Measurements from ENCODE around the gene NATD1.

The NATD1 gene

DNA sequence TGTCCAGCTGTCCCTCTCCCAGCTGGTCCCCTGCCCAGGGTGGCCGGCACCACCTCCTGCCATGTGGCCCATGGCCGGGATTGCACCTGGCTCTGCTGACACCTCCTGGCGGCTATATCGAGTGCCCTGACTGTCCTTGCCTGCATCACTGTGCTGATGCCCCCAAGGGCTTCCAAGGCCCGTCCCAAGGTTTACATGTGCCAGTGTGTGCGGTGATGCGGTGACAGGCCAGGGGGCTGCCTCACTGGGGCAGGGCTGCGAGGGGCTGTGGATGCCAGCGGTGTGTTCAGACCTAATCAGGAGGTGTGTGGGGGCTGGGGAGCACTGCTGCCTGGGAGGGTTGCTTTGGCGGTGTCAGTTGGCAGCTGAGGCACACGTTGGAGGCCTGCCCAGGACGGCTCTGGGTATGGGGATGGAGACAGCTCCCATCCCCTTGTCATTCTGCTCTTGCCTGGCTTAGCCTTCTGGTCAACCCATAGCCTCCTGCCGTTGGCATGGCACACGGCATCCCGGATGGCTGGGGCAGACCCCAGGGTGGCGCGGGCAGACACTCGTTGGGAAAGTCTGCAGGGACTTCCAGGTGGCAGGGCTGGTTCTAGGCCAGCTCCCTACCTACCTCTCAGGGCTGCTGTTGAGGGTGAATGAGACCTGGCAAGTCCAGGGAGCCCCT lies 36.8 kb upstream of the NATD1 start:
- DNase-seq: no peak

- no peak for DNase-seq
These were observed 36.1 kb upstream of the NATD1 start for GRCh38 chr17:21289175-21289901.

DNA sequence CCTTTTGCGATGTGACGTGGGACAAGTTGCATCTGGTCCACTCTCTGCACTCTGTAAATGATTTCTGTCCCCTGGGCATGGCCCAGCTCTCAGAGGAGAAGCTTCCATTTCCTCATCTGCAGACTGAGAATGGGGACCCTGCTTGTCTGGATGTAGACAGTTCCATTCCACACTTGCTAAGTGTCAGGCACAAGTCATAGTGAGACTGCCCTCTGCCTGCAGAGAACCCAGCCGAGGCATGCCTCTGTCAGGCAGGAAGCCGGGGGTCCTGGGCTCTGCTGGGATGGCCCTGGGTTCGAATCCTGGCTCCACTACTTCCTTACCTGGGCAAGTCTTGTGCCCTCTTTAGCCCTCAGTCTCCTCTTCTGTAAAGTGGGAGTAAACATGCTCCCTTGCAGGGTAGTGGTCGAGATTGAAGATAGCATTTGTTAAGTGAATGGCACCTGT lies 35.4 kb upstream of the NATD1 start:
- DNase-seq: peak; percentile 62

DNA sequence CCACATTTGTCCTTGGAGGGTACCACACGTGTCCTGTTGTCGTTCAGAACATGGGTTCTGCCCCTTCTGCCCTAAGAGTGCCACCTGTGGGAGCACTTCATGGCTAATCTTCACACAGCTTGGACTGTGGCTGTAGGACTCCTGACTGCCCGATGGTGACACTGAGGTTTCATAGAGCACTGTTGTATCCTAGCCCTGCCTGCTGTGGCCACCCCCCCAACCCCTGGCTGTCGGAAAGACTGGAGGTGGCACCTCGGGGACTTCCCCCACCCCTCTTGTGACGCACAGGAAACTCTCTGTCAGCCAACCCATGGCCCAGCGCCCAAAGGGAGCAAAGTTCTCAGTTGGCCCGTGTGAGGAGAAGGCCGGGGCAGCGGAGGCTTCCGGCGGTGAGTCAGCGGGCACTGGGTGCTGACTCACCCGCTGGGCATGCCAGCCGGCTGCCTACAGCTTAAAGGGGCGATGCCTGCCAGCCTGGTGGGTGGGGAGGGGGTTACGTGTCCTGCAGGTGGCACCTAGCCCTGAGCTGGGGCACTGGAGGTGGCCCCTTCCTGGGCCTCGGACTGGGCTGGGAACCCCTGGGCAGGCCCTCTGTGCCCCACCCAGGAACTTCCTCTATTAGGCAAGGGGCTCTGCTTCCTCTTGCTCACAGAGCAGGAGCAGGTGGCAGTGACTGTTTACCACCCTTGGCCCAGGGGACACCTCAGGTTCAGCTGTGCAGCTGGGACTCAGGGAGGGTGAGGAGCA lies 34.7 kb upstream of the NATD1 start:
- peak; percentile 94 for DNase-seq

- no peak for DNase-seq
These were observed 33.9 kb upstream of the NATD1 start for GRCh38 chr17:21286909-21287702.

GRCh38 chr17:21286066-21286770 lies 33.0 kb upstream of the NATD1 start:
- peak; percentile 85 for DNase-seq

- no peak for DNase-seq
These were observed 32.2 kb upstream of the NATD1 start for GRCh38 chr17:21285164-21286065.

DNA sequence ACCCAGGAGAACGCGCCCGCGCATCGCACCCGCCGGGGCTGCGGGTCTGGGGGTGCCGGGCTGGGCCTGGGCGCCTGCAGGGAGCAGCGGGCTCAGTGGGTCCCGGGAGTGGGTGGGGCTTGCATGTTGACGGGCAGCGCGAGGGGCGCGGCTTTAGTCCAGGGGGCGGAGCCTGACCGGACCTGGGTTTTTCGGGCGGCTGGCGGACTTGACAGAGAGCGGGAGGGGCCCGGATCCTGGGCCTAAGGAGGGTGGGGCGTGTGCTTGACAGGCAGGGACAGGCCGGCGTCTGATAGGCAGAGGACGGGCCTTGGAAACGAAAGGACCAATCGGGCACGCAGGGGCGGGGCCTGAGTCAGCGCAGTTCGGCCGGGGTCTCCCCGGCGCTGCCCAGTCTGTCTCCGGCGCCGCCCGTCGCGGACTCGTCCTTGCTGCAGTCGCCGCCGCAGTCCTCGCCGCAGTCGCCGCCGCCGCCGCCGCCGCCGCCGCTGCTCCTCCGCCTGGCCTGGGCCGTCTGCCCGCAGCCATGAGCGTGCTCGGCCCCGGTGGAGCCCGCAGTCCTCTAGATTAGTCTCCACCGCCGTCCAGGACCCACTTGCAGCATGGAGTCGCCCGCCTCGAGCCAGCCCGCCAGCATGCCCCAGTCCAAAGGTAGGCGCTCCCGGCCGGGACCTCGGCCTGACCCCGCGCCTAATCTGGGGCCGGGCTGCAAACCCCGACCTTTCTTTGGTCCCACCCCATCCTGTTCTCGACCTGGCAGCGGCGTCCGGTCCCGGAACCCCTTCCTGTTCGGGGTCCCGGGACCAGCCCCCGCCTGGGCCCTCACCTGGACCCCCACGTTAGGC lies 31.3 kb upstream of the NATD1 start, which contains the start of gene MAP2K3:
MAP2K3 (plus strand) TSS at position 393 of the 845 bp plus-strand sequence; CDS start at position 603, 210 bp downstream.
- DNase-seq: peak; percentile 97

- DNase-seq: no peak
These were observed 30.5 kb upstream of the NATD1 start for GRCh38 chr17:21283482-21284318.

DNA sequence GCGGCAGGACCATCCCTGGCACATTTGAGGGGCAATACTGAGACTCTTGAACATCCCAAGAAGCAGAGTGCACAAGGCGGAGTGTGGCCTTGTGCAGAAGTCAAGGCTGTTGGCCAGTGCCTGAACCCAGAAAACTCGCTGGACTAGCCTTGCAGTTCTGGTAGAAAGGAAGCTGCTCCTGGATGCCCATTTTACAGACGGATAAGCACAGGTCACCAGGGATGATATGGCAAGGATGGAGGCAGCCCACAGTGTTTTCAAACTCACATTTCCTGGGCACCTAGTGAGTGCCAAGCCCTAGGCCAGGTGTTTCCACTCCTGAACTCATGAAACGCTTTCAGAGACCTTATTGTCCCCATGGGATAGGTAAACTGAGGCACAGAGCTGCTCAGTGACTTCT lies 29.6 kb upstream of the NATD1 start:
- no peak for DNase-seq

DNA sequence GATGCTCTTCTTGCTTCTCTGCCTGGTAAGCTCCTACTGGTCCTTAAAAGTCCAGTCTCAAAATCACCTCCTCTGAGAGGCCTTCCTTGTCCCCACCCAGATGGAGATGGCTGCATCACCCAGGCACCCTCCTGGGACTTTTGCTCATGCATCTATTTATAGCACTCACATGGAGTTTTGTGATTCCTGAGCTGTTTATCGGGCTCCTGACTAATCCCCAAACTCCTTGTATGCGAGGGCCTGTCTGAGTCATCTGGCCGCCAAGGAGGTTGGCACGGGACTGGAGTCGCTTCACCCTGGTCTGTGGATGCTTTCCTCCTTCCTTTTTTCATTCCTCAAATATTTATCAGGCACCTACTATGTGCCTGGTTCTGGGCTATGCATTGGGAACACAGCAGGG lies 29.0 kb upstream of the NATD1 start:
- DNase-seq: no peak

GRCh38 chr17:21280081-21280518 lies 26.9 kb upstream of the NATD1 start:
- peak; percentile 79 for DNase-seq

DNA sequence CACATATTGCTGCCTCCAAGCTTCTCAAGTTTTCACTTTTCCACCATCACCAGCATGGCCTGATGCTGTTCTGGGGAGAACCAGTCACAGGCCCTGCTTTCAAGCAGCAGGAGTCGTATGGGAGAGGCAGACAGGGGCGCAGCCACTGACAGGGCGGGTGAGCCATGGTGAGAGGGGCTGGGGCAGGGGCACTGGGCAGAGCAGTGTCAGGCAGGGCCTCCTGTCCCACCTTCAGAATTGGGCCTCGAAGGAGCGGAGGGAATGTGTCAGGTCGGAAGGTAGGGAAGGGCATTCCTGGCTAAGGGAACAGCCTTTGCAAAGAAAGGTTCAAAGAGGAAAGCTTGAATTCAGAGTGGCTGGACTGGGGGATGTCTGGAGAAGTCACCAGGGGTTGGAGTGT lies 26.4 kb upstream of the NATD1 start:
- no peak for DNase-seq

- no peak for DNase-seq
These were observed 26.0 kb upstream of the NATD1 start for GRCh38 chr17:21279198-21279535.

GRCh38 chr17:21278450-21279197 lies 25.4 kb upstream of the NATD1 start:
- DNase-seq: peak; percentile 47

- DNase-seq: no peak
These were observed 24.1 kb upstream of the NATD1 start for GRCh38 chr17:21277332-21277731.

- DNase-seq: no peak
These were observed 23.0 kb upstream of the NATD1 start for GRCh38 chr17:21276264-21276588.

- peak; percentile 82 for DNase-seq
These were observed 22.5 kb upstream of the NATD1 start for GRCh38 chr17:21275579-21276263.

Data from MV-4-11 (cell line).